Breast epithelium (tissue), 3 donors: ENCODE data around the gene ZMIZ1.

ENCODE experiments used
- CTCF ChIP-seq, 3 donors: fragments of 450-650 bp; IDR thresholded peaks; one replicate each; pipeline ENCODE4 v1.5.1; 2016 to 2017; ENCODE audit warnings: antibody characterized with exemption in 3 of 3, mild to moderate bottlenecking in 3 of 3, moderate library complexity in 3 of 3
- POLR2A ChIP-seq: fragments of 450-650 bp; IDR thresholded peaks from one replicate; pipeline ENCODE4 v1.6.1; 2016; ENCODE audit warnings: antibody characterized with exemption, mild to moderate bottlenecking, moderate library complexity

GRCh38 chr10:79098061-79098460 is 29.3 kb downstream of the ZMIZ1 start:
- TF ChIP-seq CTCF (IDR thresholded peaks at IDR 0.05) = no peak
- no peak for TF ChIP-seq POLR2A
